ENCODE measurements around the gene RGS6.
A peak's percentile ranks its signal among the peaks of the same experiment; 100 is the strongest.

RGS6 gene

GRCh38 chr14:72418806-72419205 lies 486.6 kb downstream of the RGS6 start:
- no peak for DNase-seq (ENCODE audit: low read depth in 2 of 2)
- no peak for TF ChIP-seq CTCF (IDR thresholded peaks at IDR 0.05; ENCODE audit: low read depth, low read length)
- no peak overlapping the region for H3K4me3 ChIP-seq (replicated peaks in 1 of 2; ENCODE audit: low read depth in 2 of 2, low read length in 2 of 2)

GRCh38 chr14:72419226-72419775 lies 487.1 kb downstream of the RGS6 start:
- no peak for TF ChIP-seq CTCF (IDR thresholded peaks at IDR 0.05; ENCODE audit: low read depth, low read length)
- no peak for DNase-seq (ENCODE audit: low read depth in 2 of 2)
- no peak overlapping the region for H3K4me3 ChIP-seq (replicated peaks in 1 of 2; ENCODE audit: low read depth in 2 of 2, low read length in 2 of 2)

GRCh38 chr14:72420749-72421474 lies 488.7 kb downstream of the RGS6 start:
- TF ChIP-seq CTCF (IDR thresholded peaks at IDR 0.05; ENCODE audit: low read depth, low read length): peak; percentile 85
- peak; percentile 64 to 69 for DNase-seq (ENCODE audit: low read depth in 2 of 2)
- H3K4me3 ChIP-seq (replicated peaks in 1 of 2; ENCODE audit: low read depth in 2 of 2, low read length in 2 of 2): no peak overlapping the region

- TF ChIP-seq CTCF (IDR thresholded peaks at IDR 0.05; ENCODE audit: low read depth, low read length): no peak
- no peak overlapping the region for H3K4me3 ChIP-seq (replicated peaks in 1 of 2; ENCODE audit: low read depth in 2 of 2, low read length in 2 of 2)
- no peak for DNase-seq (ENCODE audit: low read depth in 2 of 2)
Measured at GRCh38 chr14:72423957-72424356, 491.7 kb downstream of the RGS6 start.

GRCh38 chr14:72430457-72430856 lies 498.2 kb downstream of the RGS6 start:
- H3K4me3 ChIP-seq (replicated peaks in 1 of 2; ENCODE audit: low read depth in 2 of 2, low read length in 2 of 2): no peak overlapping the region
- no peak for DNase-seq (ENCODE audit: low read depth in 2 of 2)
- TF ChIP-seq CTCF (IDR thresholded peaks at IDR 0.05; ENCODE audit: low read depth, low read length): no peak

GRCh38 chr14:72432748-72433147 lies 500.5 kb downstream of the RGS6 start:
- no peak for TF ChIP-seq CTCF (IDR thresholded peaks at IDR 0.05; ENCODE audit: low read depth, low read length)
- no peak overlapping the region for H3K4me3 ChIP-seq (replicated peaks in 1 of 2; ENCODE audit: low read depth in 2 of 2, low read length in 2 of 2)
- no peak for DNase-seq (ENCODE audit: low read depth in 2 of 2)
